Measurements from ENCODE around the gene S1PR2. TPM values are rescaled to one million over a fixed set of nuclear protein-coding genes. Genes with fewer than 3 reads are reported as not detected.
"Not testable (repeated sequence)": the region's sequence is repeated elsewhere in the genome, so short reads cannot be mapped to it uniquely, and the experiment has no call there.

Gene S1PR2
- total and polyA plus RNA-seq, 7 donors, result 0.17 to 2.0 (median 1.1) TPM

GRCh38 chr19:10238172-10238783 lies 7.1 kb upstream of the S1PR2 start:
- H3K36me3 ChIP-seq (ENCODE audit: insufficient read depth in 1 of 2, low read depth in 1 of 2), result no peaks in the 10 kb centered on the region
- H3K27me3 ChIP-seq (ENCODE audit: insufficient read depth in 3 of 3, low read length in 2 of 3), result no peaks in the 10 kb centered on the region
- WGBS, 3 donors, result 57 to 63% (median 58%) methylated on average over 12 of the region's 12 CpGs
- H3K4me1 ChIP-seq, result no peaks in the 10 kb centered on the region
- no peaks in the 10 kb centered on the region for H3K9me3 ChIP-seq
- intact Hi-C loops (cut with DNase I), result no loop called here
- ATAC-seq (peak in 3 of 4 donors; percentile 40 to 60 (median 53)), DNase-seq (peak; percentile 71 to 78)
- H3K27ac ChIP-seq, result no peak overlapping the region
- no peak for TF ChIP-seq CTCF (IDR thresholded peaks at IDR 0.05)
- no peak overlapping the region for H3K4me3 ChIP-seq

DNA sequence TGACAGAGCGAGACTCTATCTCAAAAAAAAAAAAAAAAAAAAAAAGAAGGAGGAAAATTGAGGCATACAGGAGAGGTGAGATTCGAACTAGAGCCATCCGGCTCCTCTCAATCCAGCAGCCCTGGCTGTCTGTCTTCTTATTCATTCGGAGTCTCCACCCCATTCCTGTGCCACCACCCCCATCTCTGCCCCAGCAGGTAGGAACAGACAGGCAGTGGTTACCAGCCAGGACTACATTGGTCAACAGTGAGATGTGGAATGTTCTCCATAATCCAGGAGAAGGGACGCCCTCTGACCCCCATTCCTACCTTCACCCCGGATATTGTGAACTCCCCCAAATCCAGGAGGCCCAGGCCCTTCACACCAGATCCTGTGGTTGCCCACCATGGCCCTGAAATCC lies 6.6 kb upstream of the S1PR2 start:
- peak in 1 of 4 donors; percentile 10 for ATAC-seq

GRCh38 chr19:10235409-10235808 lies 4.3 kb upstream of the S1PR2 start:
- peak overlapping the region; percentile 68 for H3K27ac ChIP-seq
- H3K4me3 ChIP-seq; ATAC-seq; H3K36me3 ChIP-seq (ENCODE audit: insufficient read depth in 1 of 2, low read depth in 1 of 2); DNase-seq; H3K9me3 ChIP-seq; H3K4me1 ChIP-seq; intact Hi-C loops (cut with DNase I): not testable (repeated sequence)
- WGBS, 3 donors, result 90 to 93% (median 93%) methylated on average over 7 of the region's 7 CpGs
- H3K27me3 ChIP-seq (ENCODE audit: insufficient read depth in 3 of 3, low read length in 2 of 3), result peaks cover 0 to 16% (median 0%) of the 10 kb centered on the region in 3 donors

More for the DNA sequence above, 6.6 kb upstream of the S1PR2 start:
- Histone ChIP-seq H3K4me1 (no peaks in the 10 kb centered on the region), H3K36me3 (ENCODE audit: insufficient read depth in 1 of 2, low read depth in 1 of 2) (no peaks in the 10 kb centered on the region), H3K9me3 (no peaks in the 10 kb centered on the region), H3K4me3 (no peak overlapping the region), H3K27me3 (ENCODE audit: insufficient read depth in 3 of 3, low read length in 2 of 3) (no peaks in the 10 kb centered on the region), H3K27ac (no peak overlapping the region)
- no peak for TF ChIP-seq CTCF (IDR thresholded peaks at IDR 0.05)
- intact Hi-C loops (cut with DNase I), result no loop called here
- WGBS, 3 donors, result 80 to 84% (median 84%) methylated on average over 6 of the region's 6 CpGs
- DNase-seq, result no peak

DNA sequence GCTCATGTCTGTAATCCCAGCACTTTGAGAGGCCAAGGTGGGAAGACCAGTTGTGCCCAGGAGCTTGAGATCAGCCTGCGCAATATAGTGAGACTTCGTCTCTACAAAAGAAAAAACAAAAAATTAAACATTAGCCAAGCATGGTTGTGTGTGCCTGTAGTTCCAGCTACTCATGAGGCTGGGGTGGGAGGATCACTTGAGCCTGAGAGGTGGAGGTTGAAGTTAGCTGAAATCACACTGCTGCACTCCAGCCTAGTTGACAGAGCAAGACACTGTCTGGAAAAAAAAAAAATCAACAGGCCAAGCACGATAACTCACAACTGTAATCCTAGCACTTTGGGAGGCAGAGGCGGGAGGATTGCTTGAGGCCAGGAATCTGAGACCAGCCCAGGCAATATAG lies 3.9 kb upstream of the S1PR2 start:
- no peak for TF ChIP-seq CTCF (IDR thresholded peaks at IDR 0.05)
- WGBS, 3 donors, result 70 to 88% (median 76%) methylated on average over 4 of the region's 4 CpGs
- H3K4me3 ChIP-seq, result no peak overlapping the region
- H3K27me3 ChIP-seq (ENCODE audit: insufficient read depth in 3 of 3, low read length in 2 of 3), result peaks cover 0 to 20% (median 0%) of the 10 kb centered on the region in 3 donors
- no peak for DNase-seq
- H3K27ac ChIP-seq, result no peak overlapping the region
- H3K4me1 ChIP-seq, result peaks cover 6% of the 10 kb centered on the region
- intact Hi-C loops (cut with DNase I), result no loop called here
- no peaks in the 10 kb centered on the region for H3K36me3 ChIP-seq (ENCODE audit: insufficient read depth in 1 of 2, low read depth in 1 of 2)
- ATAC-seq, result no peak
- H3K9me3 ChIP-seq, result no peaks in the 10 kb centered on the region

- 68 to 78% (median 70%) methylated on average over 4 of the region's 4 CpGs for WGBS, 3 donors
- peaks cover 8% of the 10 kb centered on the region for H3K4me1 ChIP-seq
- intact Hi-C loops (cut with DNase I), result no loop called here
- TF ChIP-seq CTCF (IDR thresholded peaks at IDR 0.05), result no peak
- ATAC-seq (no peak), DNase-seq (no peak)
- H3K36me3 ChIP-seq (ENCODE audit: insufficient read depth in 1 of 2, low read depth in 1 of 2), result no peaks in the 10 kb centered on the region
- H3K27ac ChIP-seq, result no peak overlapping the region
- no peaks in the 10 kb centered on the region for H3K9me3 ChIP-seq
- H3K4me3 ChIP-seq, result no peak overlapping the region
- H3K27me3 ChIP-seq (ENCODE audit: insufficient read depth in 3 of 3, low read length in 2 of 3), result peaks cover 0 to 31% (median 0%) of the 10 kb centered on the region in 3 donors
Measured at GRCh38 chr19:10233946-10234345, 2.8 kb upstream of the S1PR2 start.

Data from psoas muscle (tissue), 8 donors.